Calu3 (cell line): ENCODE data around the gene MRPL55. TPM values are rescaled to one million over a fixed set of nuclear protein-coding genes. Genes with fewer than 3 reads are reported as not detected.

Experiments
- BruUV-seq: library from RNA; stranded (reverse); fragments of 400-500 nt; replicated peaks from 2 replicates; lab custom pipeline; 2021; lab: Mats Ljungman, UMichigan
- CTCF ChIA-PET: fragments of 300-600 bp; sonication (Branson Sonifier 250); formaldehyde crosslinking; loops from one replicate; lab custom pipeline; 2022; ENCODE audit warnings: antibody characterized with exemption; lab: Charles Lee
- DNase-seq: peaks from one replicate; pipeline ENCODE4 v3.0.0; 2022
- H3K27ac Mint-ChIP-seq: one replicate; pipeline ENCODE4 v1.8.0; 2022; ENCODE audit warnings: mixed read lengths; ENCODE audit not compliant: unreplicated experiment
- H3K27me3 Mint-ChIP-seq: one replicate; pipeline ENCODE4 v1.8.0; 2022; ENCODE audit warnings: mixed read lengths; ENCODE audit not compliant: unreplicated experiment
- H3K36me3 Mint-ChIP-seq: one replicate; pipeline ENCODE4 v1.8.0; 2022; ENCODE audit warnings: mild to moderate bottlenecking, moderate library complexity, mixed read lengths; ENCODE audit not compliant: insufficient read depth, unreplicated experiment
- H3K4me1 Mint-ChIP-seq: one replicate; pipeline ENCODE4 v1.8.0; 2022; ENCODE audit warnings: mild to moderate bottlenecking, low read depth, mixed read lengths; ENCODE audit not compliant: unreplicated experiment
- H3K4me3 Mint-ChIP-seq: one replicate; pipeline ENCODE4 v1.8.0; 2022; ENCODE audit warnings: mild to moderate bottlenecking, low read depth, moderate library complexity, mixed read lengths; ENCODE audit not compliant: unreplicated experiment
- H3K9me3 Mint-ChIP-seq: one replicate; pipeline ENCODE4 v1.8.0; 2022; ENCODE audit warnings: low read depth, mixed read lengths; ENCODE audit not compliant: unreplicated experiment
- intact Hi-C: fragments of 100-400 bp; cut with micrococcal nuclease; formaldehyde crosslinking; loops from one replicate; pipeline ENCODE4 v1.10.0; 2022; ENCODE audit not compliant: unreplicated experiment
- total RNA-seq: library from RNA; stranded (reverse); gene quantifications from 2 replicates; pipeline ENCODE4 v1.2.3, GENCODE V29; 2022
- TF ChIP-seq, protein P1 (sequence below): fragments of 200-600 bp; IDR thresholded peaks from one replicate; pipeline ENCODE4 v1.8.0; 2022; ENCODE audit warnings: antibody characterized with exemption; ENCODE audit not compliant: unreplicated experiment

The MRPL55 gene
- total RNA-seq, 1 experiment from 2014 or later, result 72.3 TPM

DNA sequence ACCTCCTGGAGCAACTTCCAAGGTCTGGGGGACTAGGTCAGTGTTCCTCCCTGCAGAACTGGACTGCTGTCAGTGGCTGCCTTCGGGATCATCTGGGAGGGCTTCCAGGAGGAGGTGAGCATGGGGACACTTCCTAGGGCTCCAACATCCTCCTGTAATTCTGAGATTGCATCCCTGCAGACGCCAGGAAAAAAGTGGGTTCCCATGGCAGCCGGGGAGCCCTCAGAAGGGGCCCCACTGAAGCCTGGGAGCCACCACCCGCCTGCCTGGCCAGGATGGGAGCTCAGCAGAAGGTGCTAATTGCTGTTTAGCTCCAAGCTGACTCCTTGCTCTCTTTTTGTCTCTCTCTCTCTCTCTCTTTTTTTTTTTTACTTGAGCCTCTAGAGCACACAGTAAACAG lies 42.7 kb downstream of the MRPL55 start:
- TF ChIP-seq, protein P1, sequence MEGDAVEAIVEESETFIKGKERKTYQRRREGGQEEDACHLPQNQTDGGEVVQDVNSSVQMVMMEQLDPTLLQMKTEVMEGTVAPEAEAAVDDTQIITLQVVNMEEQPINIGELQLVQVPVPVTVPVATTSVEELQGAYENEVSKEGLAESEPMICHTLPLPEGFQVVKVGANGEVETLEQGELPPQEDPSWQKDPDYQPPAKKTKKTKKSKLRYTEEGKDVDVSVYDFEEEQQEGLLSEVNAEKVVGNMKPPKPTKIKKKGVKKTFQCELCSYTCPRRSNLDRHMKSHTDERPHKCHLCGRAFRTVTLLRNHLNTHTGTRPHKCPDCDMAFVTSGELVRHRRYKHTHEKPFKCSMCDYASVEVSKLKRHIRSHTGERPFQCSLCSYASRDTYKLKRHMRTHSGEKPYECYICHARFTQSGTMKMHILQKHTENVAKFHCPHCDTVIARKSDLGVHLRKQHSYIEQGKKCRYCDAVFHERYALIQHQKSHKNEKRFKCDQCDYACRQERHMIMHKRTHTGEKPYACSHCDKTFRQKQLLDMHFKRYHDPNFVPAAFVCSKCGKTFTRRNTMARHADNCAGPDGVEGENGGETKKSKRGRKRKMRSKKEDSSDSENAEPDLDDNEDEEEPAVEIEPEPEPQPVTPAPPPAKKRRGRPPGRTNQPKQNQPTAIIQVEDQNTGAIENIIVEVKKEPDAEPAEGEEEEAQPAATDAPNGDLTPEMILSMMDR, result no peak
- intact Hi-C loops, result no loop called here
- H3K27me3 Mint-ChIP-seq, result peaks cover 64% of the 10 kb centered on the region
- no peak overlapping the region for H3K4me3 Mint-ChIP-seq
- CTCF ChIA-PET, result interaction anchor here (0.6 to 0.7 kb wide), 2 partner anchors 55 to 1161 kb away, joined by 4 to 5 read pairs; no protein-coding TSS in a partner anchor
- DNase-seq, result no peak
- BruUV-seq, result no TSS peak
- H3K27ac Mint-ChIP-seq, result no peak overlapping the region
- peaks cover 6% of the 10 kb centered on the region for H3K36me3 Mint-ChIP-seq
- no peaks in the 10 kb centered on the region for H3K4me1 Mint-ChIP-seq
- no peaks in the 10 kb centered on the region for H3K9me3 Mint-ChIP-seq

DNA sequence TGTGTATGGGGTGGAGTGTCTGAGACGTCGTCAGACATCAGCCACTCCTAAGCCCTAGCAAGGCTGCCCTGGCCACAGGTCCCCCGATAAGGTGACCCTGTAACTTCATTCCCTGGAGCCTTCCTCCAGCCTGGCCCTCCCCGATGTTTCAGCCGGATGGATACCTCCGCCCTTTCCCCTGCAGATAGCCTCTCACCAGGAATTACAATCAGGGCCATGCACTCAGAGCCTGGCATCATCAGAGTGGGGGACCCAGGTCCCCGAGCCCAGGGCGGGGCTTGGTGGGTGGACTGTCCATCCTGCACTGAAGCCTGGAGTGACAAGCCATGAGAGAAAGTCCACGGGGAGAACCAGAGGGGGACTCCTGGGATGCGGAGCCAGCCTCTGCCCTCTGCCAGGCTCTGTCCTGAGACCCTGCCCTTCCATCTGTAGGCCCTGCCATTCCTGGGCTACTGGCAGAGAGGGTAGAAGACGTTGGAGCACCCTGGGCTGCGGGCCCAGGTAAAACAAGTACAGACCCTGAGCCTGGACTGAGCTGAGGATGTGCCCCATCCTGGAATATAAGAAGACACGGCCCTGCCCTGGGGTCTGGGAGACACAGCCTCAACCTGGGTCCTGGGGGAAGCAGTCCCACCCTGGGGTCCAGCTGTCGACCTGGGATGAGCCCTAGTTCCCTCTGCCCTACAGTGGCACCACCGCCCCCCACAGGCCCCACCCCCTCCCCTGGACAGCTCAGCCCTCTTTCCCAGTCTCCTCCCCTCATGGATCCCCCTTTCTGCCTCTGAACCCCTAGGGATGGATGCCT lies 43.4 kb downstream of the MRPL55 start:
- Mint-ChIP-seq H3K4me1 (no peaks in the 10 kb centered on the region), H3K36me3 (peaks cover 6% of the 10 kb centered on the region), H3K27me3 (peaks cover 64% of the 10 kb centered on the region), H3K4me3 (no peak overlapping the region), H3K27ac (no peak overlapping the region), H3K9me3 (no peaks in the 10 kb centered on the region)
- DNase-seq, result no peak
- CTCF ChIA-PET, result interaction anchor here (0.6 to 0.7 kb wide), 3 partner anchors 54 to 1160 kb away, joined by 3 to 5 read pairs (median 4); partner anchors contain the start of gene TRIM11
- intact Hi-C loops, result no loop called here
- TF ChIP-seq, protein P1, result no peak
- BruUV-seq, result no TSS peak

DNA sequence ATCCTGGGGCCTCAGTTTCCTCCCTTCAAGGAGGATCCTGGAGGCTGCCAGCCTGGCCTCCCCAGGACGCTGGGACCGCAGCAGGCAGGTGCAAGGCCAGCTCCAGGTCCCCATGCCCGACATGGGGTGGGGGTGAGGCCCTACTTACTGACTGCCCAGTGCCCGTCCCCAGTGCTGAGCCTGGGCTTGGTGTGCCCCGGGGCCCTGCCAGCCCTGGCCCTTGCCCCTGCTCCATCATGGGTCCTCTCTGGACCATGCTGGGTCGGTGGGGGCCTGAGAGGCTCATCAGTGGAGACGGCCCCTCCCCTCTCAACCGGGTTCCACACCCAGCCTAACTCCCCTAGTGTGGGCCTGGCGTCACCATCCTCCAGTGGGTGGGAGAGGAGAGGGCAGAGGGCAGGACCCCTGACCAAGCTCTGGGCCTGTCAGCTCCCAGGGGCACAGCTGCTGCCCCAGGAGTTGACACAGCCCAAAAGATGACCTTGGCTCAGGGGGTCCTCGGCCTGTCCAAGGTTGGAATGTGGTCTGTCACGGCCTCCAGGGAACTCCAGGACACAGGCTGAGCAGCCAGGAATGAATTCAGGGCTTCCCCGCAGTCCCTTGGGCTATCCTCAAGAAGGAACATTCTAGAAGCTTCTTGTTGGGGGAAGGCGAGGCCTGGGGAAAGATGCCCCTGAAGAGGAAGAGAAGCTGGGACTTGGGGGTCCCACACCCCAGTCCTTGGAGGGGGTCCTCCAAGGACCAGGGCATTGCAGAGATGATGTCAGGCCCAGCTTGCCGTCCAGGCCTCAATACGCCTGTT lies 44.2 kb downstream of the MRPL55 start:
- no peaks in the 10 kb centered on the region for H3K9me3 Mint-ChIP-seq
- no TSS peak for BruUV-seq
- H3K36me3 Mint-ChIP-seq, result peaks cover 6% of the 10 kb centered on the region
- peaks cover 60% of the 10 kb centered on the region for H3K27me3 Mint-ChIP-seq
- intact Hi-C loops, result no loop called here
- no peak for DNase-seq
- H3K27ac Mint-ChIP-seq, result no peak overlapping the region
- CTCF ChIA-PET, result interaction anchor here (0.6 kb wide), 1 partner anchor 342 kb away, joined by 3 read pairs; the partner anchor contains the start of gene TRIM11
- TF ChIP-seq, protein P1, result no peak
- H3K4me1 Mint-ChIP-seq, result no peaks in the 10 kb centered on the region
- H3K4me3 Mint-ChIP-seq, result no peak overlapping the region

DNA sequence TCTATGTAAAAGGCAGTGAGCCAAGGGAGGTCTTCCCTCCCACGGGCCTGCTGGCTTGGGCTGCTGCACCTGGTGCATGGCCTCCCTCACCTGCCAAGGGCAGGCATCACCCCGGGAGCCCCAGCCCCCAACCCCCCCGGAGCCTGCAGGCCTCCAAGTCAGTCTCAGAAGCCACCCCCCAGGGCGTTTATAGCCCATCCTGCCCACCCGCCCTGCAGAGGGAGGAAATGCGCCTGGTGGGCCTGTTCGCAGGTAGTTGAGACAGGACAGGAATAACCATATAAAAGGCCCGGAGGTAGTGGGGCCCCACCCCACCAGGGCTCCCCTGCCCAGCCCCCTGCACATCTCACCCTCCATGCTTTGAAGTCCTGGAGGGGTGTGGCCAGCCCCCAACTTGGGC lies 44.8 kb downstream of the MRPL55 start:
- no TSS peak for BruUV-seq
- no peak overlapping the region for H3K27ac Mint-ChIP-seq
- peaks cover 53% of the 10 kb centered on the region for H3K27me3 Mint-ChIP-seq
- no peaks in the 10 kb centered on the region for H3K4me1 Mint-ChIP-seq
- intact Hi-C loops, result no loop called here
- TF ChIP-seq, protein P1, result no peak
- H3K9me3 Mint-ChIP-seq, result no peaks in the 10 kb centered on the region
- CTCF ChIA-PET, result no interaction called here
- DNase-seq, result no peak
- no peak overlapping the region for H3K4me3 Mint-ChIP-seq
- H3K36me3 Mint-ChIP-seq, result peaks cover 6% of the 10 kb centered on the region
